ENCODE data around the gene CCDC51.

DNA sequence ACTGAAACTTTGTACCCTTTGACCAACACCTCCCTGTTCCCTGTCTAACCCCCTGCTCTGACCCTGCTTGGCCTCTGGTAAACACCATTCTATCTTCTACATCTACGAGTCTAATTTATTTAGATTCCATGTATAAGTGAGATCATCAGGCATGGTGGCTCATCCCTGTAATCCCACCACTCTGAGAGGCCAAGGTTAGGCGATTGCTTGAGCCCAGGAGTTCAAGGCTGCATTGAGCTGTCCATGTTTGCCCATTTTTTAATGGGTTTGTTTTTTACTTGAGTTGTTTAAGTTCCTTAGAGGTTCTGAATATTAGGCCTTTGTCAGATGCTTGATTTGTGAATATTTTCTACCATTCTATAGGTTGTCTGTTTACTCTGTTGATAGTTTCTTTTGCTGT lies 51.0 kb downstream of the CCDC51 start:
- TF ChIP-seq EZH2 (IDR thresholded peaks at IDR 0.05; ENCODE audit: low read length, unreplicated experiment) (no peak), EZH2phosphoT487 (IDR thresholded peaks at IDR 0.05; ENCODE audit: borderline replicate concordance, low read length) (no peak)
- TF ChIP-seq, protein P1, sequence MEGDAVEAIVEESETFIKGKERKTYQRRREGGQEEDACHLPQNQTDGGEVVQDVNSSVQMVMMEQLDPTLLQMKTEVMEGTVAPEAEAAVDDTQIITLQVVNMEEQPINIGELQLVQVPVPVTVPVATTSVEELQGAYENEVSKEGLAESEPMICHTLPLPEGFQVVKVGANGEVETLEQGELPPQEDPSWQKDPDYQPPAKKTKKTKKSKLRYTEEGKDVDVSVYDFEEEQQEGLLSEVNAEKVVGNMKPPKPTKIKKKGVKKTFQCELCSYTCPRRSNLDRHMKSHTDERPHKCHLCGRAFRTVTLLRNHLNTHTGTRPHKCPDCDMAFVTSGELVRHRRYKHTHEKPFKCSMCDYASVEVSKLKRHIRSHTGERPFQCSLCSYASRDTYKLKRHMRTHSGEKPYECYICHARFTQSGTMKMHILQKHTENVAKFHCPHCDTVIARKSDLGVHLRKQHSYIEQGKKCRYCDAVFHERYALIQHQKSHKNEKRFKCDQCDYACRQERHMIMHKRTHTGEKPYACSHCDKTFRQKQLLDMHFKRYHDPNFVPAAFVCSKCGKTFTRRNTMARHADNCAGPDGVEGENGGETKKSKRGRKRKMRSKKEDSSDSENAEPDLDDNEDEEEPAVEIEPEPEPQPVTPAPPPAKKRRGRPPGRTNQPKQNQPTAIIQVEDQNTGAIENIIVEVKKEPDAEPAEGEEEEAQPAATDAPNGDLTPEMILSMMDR (conservative IDR thresholded peaks at IDR 0.05; ENCODE audit: low read depth, low read length), result no peak
